C4-2B (cell line): ENCODE measurements around the gene TELO2.

ENCODE experiments used
- ZFX ChIP-seq: fragments of 450-650 bp; IDR thresholded peaks from 2 replicates; pipeline ENCODE4 v1.6.1; 2017
- TF ChIP-seq, protein P1 (sequence below): fragments of 450-650 bp; conservative IDR thresholded peaks from 2 replicates; pipeline ENCODE4 v1.5.1; 2017; ENCODE audit warnings: mild to moderate bottlenecking

DNA sequence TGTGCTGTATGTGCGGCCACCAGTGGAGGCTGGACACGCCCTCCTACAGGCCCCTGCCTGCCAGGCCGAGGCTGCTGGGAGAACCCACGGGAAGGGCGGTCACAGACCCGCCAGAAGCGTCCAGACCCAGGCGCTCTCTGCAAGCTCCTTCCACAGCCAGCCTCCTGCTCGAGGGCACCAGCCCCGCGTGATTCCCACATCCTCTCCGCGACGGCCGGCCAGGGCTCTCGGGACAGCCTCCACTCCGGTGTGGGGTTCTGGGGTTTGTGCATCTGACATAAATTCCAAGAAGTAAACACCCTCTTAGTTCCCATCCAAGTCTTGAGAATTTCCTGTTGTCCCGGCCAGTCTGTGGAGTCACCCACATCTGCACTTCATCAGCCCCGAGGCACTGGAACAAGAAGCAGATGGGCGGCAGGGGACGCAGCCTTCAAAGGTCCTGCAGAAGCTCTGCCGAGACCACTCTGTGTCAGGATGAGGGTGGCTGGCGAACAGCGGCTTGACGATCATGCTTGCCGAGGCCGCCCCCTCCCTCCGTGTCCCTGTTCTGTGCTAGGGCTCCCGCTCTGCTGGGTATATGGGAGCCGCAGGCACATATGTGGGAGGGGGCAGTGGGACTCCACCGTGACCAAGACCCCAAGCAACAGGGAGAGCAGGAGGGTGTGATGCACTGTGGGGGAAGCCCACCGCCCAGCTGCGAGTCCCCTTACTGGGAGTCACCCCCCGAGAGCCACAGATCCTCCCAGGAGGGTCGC is 37.9 kb downstream of the TELO2 start:
- TF ChIP-seq, protein P1, sequence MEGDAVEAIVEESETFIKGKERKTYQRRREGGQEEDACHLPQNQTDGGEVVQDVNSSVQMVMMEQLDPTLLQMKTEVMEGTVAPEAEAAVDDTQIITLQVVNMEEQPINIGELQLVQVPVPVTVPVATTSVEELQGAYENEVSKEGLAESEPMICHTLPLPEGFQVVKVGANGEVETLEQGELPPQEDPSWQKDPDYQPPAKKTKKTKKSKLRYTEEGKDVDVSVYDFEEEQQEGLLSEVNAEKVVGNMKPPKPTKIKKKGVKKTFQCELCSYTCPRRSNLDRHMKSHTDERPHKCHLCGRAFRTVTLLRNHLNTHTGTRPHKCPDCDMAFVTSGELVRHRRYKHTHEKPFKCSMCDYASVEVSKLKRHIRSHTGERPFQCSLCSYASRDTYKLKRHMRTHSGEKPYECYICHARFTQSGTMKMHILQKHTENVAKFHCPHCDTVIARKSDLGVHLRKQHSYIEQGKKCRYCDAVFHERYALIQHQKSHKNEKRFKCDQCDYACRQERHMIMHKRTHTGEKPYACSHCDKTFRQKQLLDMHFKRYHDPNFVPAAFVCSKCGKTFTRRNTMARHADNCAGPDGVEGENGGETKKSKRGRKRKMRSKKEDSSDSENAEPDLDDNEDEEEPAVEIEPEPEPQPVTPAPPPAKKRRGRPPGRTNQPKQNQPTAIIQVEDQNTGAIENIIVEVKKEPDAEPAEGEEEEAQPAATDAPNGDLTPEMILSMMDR = no peak
- no peak for TF ChIP-seq ZFX
